Glutamatergic neuron (in vitro differentiated cells): ENCODE measurements around the gene TAF3. TPM values are rescaled to one million over a fixed set of nuclear protein-coding genes. Genes with fewer than 3 reads are reported as not detected.

Experiments
- DNase-seq: peaks from one replicate; pipeline ENCODE4 v3.0.0; 2022
- H3K27ac Mint-ChIP-seq: one replicate; pipeline ENCODE4 v1.8.0; 2020; ENCODE audit warnings: mild to moderate bottlenecking, mixed read lengths, inconsistent platforms; ENCODE audit not compliant: unreplicated experiment
- H3K27me3 Mint-ChIP-seq: one replicate; pipeline ENCODE4 v1.8.0; 2020; ENCODE audit warnings: mild to moderate bottlenecking, moderate library complexity, mixed read lengths, inconsistent platforms; ENCODE audit not compliant: unreplicated experiment
- H3K36me3 Mint-ChIP-seq: one replicate; pipeline ENCODE4 v1.8.0; 2020; ENCODE audit warnings: mild to moderate bottlenecking, mixed read lengths, inconsistent platforms; ENCODE audit not compliant: unreplicated experiment
- H3K4me1 Mint-ChIP-seq: one replicate; pipeline ENCODE4 v1.8.0; 2020; ENCODE audit warnings: mild to moderate bottlenecking, low read depth, mixed read lengths, inconsistent platforms; ENCODE audit not compliant: unreplicated experiment
- H3K4me3 Mint-ChIP-seq: one replicate; pipeline ENCODE4 v1.8.0; 2020; ENCODE audit warnings: mild to moderate bottlenecking, mixed read lengths, inconsistent platforms; ENCODE audit not compliant: unreplicated experiment
- H3K9me3 Mint-ChIP-seq: one replicate; pipeline ENCODE4 v1.8.0; 2020; ENCODE audit warnings: mild to moderate bottlenecking, moderate library complexity, mixed read lengths, inconsistent platforms; ENCODE audit not compliant: unreplicated experiment
- total RNA-seq: library from RNA; stranded (reverse); fragmentation: NEBNext Ultra II Directional; extraction: Animal tissue kit (Norgen Biotek cat#: 25700); gene quantifications from one replicate; pipeline ENCODE4 v1.2.1, GENCODE V29; 2021; ENCODE audit not compliant: unreplicated experiment
- TF ChIP-seq, protein P1 (sequence below): fragments of 200-600 bp; sonication (generic); IDR thresholded peaks from one replicate; pipeline ENCODE4 v1.5.0; 2021; ENCODE audit not compliant: partially characterized antibody, unreplicated experiment

The TAF3 gene
- total RNA-seq, 1 donor from 2014 or later, result 10.2 TPM

DNA sequence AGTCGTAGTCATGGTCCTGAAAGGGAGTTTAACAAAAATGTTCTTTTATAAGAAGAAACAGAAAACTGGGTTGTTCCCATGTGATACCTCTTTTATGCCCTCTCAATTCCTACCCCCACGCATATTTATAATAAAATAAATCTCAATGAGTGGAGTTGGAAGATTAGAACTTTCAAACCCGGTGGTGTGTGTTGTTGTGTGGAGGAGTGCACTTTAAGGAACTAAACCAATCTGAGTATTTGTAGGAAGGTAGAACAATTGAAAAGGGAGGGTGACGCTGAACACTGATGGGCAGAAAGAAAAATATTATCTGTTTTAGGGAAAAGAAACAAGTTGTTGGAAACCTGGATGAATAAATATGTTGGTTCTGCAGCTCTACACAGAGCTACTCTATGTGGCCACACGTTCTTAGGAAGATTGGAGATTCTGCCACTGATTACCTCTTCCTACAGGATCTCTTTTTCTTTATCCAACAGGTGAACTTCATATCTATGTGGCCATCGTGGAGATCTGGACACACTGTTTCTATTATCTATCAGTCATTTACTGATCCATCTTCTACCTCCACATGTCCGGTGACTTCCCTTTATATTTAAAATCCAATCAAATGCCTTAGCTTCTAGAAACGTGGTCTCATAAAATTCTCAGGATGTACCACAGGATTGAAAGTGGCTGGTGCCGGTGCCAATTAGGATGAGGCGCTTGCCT, 223.1 kb downstream of the TAF3 start:
- Mint-ChIP-seq H3K27me3 (peaks cover 63% of the 10 kb centered on the region), H3K36me3 (no peaks in the 10 kb centered on the region), H3K4me1 (peaks cover 9% of the 10 kb centered on the region), H3K9me3 (peaks cover 16% of the 10 kb centered on the region), H3K27ac (no peak overlapping the region), H3K4me3 (no peak overlapping the region)
- TF ChIP-seq, protein P1, sequence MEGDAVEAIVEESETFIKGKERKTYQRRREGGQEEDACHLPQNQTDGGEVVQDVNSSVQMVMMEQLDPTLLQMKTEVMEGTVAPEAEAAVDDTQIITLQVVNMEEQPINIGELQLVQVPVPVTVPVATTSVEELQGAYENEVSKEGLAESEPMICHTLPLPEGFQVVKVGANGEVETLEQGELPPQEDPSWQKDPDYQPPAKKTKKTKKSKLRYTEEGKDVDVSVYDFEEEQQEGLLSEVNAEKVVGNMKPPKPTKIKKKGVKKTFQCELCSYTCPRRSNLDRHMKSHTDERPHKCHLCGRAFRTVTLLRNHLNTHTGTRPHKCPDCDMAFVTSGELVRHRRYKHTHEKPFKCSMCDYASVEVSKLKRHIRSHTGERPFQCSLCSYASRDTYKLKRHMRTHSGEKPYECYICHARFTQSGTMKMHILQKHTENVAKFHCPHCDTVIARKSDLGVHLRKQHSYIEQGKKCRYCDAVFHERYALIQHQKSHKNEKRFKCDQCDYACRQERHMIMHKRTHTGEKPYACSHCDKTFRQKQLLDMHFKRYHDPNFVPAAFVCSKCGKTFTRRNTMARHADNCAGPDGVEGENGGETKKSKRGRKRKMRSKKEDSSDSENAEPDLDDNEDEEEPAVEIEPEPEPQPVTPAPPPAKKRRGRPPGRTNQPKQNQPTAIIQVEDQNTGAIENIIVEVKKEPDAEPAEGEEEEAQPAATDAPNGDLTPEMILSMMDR, result no peak
- no peak for DNase-seq

DNA sequence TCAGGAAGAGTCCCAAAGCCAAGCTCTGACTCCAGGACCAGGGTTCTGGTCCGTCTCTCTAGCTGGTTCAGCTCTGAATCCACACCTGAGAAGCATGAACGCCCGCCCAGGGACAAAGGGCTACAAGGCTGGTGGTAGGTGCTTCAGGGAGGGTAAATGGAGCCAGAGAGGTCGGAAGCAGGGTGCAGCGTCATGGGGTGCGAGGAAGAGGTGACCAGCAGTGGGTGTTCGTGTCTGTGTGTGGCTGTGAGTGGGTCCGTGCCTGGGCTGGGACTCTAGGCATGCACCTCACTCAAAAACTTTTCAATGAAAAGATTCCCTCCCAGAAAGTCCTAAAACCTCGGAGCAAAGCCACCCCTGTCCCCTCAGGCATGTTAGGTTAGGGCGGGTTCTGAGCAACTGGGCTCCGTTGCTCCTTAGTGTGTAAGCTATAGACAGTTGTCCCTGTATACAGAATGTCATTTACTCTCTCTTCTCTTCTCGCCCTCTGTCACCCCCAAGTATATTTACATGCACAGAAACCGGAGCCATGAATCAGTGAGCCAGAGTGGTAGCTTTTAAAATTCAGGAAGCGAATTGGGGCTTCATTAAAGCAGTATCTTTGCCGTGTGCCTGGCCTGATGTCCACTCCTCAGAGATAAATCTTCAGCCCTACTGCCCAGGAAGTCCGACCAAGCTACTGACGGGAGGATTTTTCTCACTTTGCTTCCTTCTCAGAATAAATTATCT, 223.9 kb downstream of the TAF3 start:
- TF ChIP-seq, protein P1, result no peak
- no peak for DNase-seq
- Mint-ChIP-seq H3K9me3 (peaks cover 16% of the 10 kb centered on the region), H3K4me1 (peaks cover 9% of the 10 kb centered on the region), H3K36me3 (no peaks in the 10 kb centered on the region), H3K4me3 (no peak overlapping the region), H3K27ac (no peak overlapping the region), H3K27me3 (peaks cover 66% of the 10 kb centered on the region)

DNA sequence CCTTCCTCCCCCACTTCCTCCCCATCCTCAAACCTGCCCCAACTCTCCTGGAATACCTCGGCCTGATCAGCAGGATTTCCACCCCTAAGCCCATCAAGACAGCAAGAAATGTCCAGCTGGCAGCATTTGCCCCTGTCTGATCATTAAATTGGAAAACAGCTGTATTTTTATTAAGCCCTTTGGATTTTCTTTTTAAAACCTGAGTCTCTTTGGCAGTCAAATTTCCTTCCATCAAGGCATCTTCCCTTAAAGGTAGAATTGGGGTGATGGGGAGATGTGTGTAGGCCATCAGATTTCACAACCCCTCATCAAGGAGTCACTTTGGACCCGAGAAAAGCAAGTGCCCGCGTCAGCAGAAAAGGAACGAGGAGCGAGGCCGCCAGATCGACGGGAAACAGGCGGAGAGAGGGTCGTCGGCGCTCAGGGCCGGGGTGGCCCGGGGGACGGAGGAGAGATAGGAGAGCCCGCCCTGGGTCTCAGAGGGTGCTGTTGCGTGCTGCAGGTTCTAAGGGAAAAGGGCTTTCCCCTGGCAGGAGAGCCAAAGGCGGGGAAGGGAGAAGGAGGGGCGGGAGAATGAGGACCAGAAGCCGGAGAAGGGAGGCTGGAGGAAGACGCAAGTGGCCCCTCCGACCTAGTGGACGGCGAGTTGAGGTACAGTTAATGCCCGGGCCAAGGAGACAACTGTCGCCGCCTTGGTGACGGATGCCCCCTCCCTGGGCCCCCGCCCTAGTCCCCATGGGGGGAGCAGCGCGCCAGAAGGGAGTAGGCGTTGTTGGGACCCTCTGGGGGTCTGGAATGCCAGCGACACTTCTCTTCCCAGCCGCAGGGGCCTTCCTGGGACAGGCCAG, 224.6 kb downstream of the TAF3 start:
- Mint-ChIP-seq H3K4me3 (no peak overlapping the region), H3K27ac (no peak overlapping the region), H3K27me3 (peaks cover 70% of the 10 kb centered on the region), H3K9me3 (peaks cover 15% of the 10 kb centered on the region), H3K36me3 (no peaks in the 10 kb centered on the region), H3K4me1 (peaks cover 9% of the 10 kb centered on the region)
- TF ChIP-seq, protein P1, result no peak
- DNase-seq, result no peak

- peaks cover 9% of the 10 kb centered on the region for H3K9me3 Mint-ChIP-seq
- H3K27ac Mint-ChIP-seq, result no peak overlapping the region
- H3K4me1 Mint-ChIP-seq, result peaks cover 9% of the 10 kb centered on the region
- H3K27me3 Mint-ChIP-seq, result peaks cover 65% of the 10 kb centered on the region
- no peak for DNase-seq
- H3K36me3 Mint-ChIP-seq, result no peaks in the 10 kb centered on the region
- H3K4me3 Mint-ChIP-seq, result peak overlapping the region; percentile 20
- TF ChIP-seq, protein P1, result no peak
Observed at GRCh38 chr10:8043569-8044306, 225.4 kb downstream of the TAF3 start.
